GM21360 (cell line): ENCODE results near the gene COX19.

Experiments used
- ATAC-seq: cut with Tn5 transposase; IDR thresholded peaks from one replicate; pipeline ENCODE4 v1.9.1; 2021; ENCODE audit warnings: mild to moderate bottlenecking, moderate library complexity; ENCODE audit not compliant: unreplicated experiment

Gene COX19

DNA sequence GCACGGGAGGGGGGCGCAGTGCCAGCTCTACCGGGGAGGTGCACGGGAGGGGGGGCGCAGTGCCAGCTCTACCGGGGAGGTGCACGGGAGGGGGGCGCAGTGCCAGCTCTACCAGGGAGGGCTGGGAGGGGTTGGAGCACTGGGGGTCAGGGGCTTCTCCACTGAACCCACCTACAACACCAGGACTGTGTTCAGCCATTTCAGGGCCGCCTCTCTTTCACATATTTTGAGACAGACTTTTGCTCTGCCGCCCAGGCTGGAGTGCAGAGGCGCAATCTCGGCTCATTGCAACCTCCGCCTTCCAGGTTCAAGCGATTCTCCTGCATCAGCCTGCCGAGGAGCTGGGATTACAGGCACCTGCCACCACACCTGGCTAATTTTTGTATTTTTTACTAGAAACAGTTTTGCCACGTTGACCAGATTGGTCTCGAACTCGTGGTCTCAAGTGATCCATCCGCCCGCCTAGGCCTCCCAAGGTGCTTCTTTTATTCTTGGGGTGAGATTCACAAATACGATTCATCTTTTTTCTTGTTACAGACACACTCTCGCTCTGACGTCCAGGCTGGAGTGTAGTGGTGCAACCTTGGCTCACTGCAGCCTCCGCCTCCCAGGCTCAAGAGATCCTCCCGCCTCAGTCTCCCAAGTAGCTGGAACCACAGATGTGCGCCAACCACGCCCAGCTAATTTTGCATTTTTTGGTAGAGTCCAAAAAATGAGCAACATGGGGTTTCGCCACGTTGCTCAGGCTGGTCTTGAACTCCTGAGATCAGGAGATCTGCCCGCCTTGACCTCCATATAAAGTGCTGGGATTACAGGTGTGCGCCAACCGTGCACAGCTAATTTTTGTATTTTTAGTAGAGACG, 57.9 kb downstream of the COX19 start:
- ATAC-seq, result no peak

DNA sequence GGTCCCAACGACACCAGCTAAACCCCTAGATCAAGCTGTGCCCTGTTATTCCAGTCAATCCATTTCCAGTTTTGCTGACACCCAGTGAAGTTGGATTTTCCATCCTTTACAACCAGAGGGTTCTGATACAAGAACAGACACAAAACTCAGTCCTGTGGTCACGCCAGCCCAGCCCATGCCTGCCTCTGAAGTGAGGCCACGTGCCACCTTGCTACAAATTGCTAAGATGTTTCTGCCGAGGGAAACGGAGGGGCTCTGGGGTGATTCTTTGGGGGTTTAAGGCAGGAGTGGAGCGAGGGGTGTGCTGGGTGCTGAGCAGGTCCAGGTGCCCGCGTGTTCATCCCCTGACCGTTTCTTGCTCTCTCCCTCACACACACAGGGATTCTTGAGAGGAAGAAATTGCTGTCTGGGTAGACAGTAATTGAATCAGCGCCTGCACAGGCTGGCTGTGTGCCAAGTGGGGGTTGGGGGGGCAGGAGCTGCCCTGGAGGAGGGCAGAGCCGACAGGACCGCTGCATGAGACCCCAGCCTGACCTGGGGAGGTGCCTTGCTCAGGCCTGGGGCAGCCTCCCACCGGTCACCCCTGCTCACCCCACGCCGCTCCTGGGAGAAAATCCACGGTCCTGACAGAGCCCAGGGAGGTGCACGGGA, 58.9 kb downstream of the COX19 start:
- no peak for ATAC-seq
